GM19397 (cell line): ENCODE results near the gene TAX1BP1.

Experiments
- ATAC-seq: cut with Tn5 transposase; IDR thresholded peaks from one replicate; pipeline ENCODE4 v1.9.1; 2021; ENCODE audit warnings: mild to moderate bottlenecking, moderate library complexity; ENCODE audit not compliant: unreplicated experiment

The TAX1BP1 gene

GRCh38 chr7:27777662-27778061, 37.7 kb downstream of the TAX1BP1 start:
- ATAC-seq: no peak

- no peak for ATAC-seq
Measured at GRCh38 chr7:27779873-27780272, 39.9 kb downstream of the TAX1BP1 start.

DNA sequence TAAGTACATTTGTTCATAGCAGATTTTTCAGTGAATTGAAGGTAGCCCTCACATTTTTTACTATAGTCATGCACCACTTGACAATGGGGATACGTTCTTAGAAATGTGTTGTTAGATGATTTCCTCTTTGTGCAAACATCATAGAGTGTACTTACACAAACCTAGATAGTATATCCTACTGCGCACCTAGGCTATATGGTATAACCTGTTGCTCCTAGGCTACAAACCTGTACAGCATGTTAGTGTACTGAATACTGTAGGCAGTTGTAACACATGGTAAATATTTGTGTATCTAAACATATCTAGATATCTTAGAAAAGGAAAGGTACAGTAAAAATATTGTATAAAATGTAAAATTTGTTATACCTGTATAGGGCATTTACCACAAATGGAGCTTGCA, 41.2 kb downstream of the TAX1BP1 start:
- no peak for ATAC-seq

GRCh38 chr7:27782849-27783248, 42.9 kb downstream of the TAX1BP1 start:
- ATAC-seq: no peak

DNA sequence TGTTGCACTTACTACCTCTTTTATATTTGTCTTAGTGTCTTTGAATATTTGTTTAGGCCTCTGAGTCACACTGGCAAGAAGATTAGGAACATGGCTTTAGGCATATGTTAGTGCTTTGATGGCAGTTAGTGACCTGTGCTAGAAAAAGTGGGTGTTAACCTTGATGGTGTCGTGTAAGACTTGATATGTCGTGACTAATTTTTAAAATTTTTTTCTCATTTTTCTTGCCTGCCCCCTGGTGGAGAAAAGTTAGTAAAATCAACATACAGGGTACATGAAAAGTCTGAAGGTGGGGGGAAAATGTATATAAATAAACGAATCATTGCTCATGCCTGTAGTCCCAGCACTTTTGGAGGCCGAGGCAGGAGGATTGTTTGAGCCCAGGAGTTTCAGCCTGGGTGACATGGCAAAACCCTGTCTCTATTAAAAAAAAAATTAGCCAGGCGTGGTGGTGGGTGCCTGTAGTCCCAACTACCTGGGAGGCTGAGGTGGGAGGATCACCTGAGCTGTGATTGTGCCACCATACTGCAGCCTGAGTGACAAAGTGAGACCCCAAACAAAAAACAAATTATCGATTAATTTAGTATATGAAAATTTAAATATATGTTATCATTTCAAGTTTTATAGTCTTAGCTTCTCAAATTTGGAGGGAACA, 44.6 kb downstream of the TAX1BP1 start:
- no peak for ATAC-seq

DNA sequence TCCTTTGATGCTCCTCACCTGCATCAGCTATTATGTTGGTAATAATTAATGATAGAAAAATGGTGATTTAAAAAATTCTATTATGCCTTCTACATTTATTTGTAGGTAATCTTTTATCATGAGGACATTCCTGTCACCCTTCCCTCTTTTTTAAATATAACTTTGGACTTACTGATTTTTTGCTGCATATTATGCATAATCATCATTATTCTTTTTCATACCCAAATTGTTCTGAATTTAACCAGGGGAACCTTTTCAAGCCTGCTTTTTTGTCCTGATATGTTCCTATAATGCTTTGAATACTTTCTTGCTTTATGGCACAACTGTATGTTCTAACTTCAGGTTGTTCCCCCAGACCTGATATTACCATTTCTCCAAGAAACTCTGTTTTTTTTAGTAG, 48.5 kb downstream of the TAX1BP1 start:
- ATAC-seq: no peak

GRCh38 chr7:27793780-27794179, 53.8 kb downstream of the TAX1BP1 start:
- no peak for ATAC-seq

DNA sequence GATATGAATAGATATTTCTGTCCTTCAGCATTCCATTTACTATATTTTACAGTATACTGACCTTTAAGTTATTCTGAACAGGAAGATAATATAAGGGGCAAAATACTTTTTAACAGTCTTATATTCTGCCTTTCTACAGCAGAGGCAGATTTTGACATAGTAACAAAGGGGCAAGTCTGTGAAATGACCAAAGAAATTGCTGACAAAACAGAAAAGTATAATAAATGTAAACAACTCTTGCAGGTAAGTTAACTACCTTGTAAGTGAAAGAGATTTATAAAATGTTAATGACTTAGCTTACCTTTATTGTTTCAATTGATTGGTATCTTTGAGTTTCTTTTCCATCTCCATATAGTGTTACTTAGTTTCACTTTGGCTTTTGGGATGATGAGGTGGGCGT, 56.0 kb downstream of the TAX1BP1 start:
- ATAC-seq: no peak

- no peak for ATAC-seq
Measured at GRCh38 chr7:27799212-27799611, 59.2 kb downstream of the TAX1BP1 start.

- no peak for ATAC-seq
Measured at GRCh38 chr7:27802999-27803398, 63.0 kb downstream of the TAX1BP1 start.

DNA sequence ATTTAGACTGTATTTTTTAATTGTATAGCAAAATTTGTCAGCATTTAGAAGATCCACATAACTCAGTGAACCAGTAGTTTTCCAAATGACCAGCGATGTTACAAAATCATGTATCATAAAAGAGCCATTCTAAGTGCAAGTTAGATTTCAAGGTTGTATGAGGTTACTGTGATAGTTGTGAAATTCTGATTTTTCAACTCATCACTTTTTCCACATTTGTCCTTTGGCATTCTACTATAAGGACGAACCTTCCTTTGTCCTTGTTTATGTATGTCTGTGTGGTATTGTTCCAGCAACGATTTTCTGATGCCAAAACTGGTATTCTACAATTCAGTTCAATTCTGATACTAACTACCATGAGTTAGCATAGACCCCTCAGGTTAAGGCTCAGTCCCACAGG, 64.2 kb downstream of the TAX1BP1 start:
- ATAC-seq: no peak

GRCh38 chr7:27808626-27809025, 68.7 kb downstream of the TAX1BP1 start:
- ATAC-seq: no peak

DNA sequence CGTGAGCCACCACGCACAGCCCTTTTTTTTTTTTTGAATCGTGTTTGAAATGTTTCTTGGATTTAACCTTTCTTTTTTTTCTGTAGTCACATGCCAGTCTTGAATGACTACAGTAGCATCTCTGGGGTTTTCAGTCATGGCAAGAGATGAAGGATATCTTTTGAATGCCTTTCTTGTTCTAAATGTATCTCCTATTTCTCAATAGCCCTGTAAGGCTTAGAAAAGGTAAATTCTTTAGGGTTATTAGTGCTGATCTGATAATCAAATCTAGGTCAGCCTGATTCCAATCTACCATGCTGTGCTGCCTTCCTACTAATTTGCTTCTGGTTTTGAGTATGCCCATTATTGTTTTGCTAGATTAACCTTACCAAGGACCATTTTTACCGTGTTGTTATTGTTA, 70.2 kb downstream of the TAX1BP1 start:
- no peak for ATAC-seq

DNA sequence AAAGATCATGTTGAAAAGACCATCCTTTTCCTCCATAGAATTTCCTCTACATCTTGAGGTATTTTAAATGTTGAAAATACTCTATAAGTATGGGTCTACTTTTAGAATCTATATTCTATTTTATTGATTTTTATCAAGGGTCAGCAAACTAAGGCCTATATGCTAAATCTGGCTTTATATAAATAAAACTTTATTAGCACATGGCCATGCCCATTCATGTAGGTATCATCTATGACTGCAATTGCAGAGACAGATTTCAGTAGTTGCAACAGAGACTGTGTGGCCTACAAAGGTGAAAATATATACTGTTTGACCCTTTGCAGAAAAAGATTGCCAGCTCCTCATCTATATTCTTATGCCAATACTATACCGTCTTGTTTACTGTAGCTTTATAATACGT, 72.7 kb downstream of the TAX1BP1 start:
- ATAC-seq: no peak

GRCh38 chr7:27822245-27822644, 82.3 kb downstream of the TAX1BP1 start:
- ATAC-seq: no peak

- ATAC-seq: no peak
Measured at GRCh38 chr7:27825891-27826290, 85.9 kb downstream of the TAX1BP1 start.

DNA sequence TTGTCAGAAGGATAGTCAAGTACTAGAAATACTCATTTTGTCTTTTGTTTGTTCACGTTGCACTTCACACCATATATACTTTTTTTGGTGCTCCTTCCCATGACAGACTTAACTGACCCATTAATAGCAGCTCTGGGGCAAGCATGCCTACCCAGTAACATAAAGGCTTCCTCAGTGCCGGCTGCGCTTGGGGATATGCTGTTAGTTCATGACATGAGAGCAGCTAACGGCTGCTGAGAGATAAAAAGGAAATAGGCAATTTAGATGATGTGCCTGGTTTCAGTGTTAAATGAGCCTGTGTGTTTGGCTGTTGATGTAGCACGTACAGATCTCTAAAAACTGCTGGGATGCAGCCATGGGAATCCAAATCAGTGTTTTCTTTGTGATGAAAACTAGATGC, 86.4 kb downstream of the TAX1BP1 start:
- ATAC-seq: no peak

DNA sequence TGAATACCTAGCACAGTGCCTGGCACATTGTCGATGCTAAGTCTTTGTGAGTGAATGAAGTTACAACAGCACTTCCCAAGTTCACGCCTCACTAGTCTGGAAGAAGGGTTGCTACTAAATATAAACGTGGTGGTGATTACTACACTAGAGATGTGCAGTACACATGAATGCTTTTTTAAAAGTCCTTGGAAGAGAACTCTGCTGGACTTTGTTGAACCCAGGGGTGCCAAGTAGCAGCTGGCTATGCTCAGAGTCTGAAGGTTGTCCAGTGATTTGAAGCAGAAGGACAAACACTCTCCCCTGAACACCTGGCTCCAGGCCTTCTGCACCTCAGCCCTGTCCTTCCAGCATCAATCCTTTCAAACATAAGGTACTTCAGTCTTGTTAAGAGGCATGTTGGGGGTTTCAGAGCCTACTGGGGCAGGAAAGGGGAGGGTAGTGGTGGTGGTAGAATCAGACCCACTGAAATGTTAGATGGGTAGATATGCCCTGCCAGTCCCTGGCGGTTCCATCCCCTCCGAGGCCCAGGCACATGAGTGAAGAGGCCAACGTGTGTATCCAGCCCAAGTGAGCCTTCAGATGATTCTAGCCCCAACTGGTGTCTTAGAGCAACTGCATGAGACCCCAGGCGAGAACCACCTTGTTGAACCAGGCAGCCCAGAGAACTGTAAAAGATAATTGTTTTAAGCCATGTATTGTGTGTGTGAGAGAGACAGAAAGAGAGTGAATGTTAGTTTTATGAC, 94.4 kb downstream of the TAX1BP1 start:
- no peak for ATAC-seq

DNA sequence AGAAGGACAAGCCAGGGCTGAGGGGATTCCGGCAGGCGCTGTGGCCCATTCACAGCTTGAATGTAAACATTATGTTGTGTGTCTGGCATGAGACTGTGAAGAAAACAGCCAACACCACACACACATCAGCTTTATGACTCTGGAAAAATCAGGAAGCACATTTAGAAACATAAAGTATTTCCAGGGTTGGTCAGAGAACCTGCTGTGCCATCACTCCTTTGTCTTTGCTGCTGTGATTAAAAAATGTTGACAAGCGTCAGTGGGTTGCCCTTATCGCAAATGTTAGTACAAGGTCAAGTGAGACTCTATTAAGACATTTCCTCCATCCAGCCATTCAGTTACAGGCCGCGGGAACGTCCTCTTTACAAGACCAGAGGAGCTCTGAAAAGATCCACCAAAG, 95.4 kb downstream of the TAX1BP1 start:
- ATAC-seq: no peak

DNA sequence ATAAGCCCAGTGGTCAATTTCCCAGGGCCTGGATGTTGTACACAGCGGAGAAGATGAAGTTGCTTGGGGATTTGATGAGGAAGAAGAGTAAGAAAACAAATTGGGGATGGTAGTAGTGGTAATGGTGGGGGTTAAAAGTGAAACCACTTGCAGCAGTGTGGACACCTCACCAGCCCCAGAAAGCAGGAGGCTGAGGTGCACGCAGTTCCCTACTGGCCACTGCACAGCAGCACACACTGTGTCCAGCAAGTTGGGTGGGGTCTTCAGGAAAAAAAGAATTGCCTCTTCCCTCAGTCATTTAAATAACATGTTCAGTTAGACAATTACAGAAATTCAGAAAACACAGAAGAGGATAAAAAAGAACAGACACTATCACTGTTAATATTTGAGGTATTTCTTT, 96.6 kb downstream of the TAX1BP1 start:
- ATAC-seq: no peak

DNA sequence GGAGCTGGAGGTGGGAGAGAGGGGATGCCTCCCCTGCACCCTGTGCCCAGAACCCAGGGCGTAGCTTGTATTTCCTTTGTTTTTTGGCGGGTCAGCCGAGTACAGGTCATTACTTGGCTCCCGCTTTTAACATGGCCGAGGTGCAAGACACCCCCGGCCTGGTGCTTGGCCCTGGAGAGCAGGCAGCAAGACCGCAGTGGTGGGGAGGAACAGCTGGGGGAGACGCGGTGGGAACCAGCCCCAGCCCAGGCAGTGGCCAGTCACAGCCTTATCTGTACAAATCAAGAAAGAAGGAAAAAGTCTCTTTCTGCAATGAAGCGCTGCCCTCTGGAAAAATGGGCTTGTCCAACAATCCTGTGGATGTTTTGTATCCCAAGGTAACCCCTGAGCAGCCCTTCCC, 99.1 kb downstream of the TAX1BP1 start:
- no peak for ATAC-seq

GRCh38 chr7:27840313-27840712, 100.4 kb downstream of the TAX1BP1 start:
- ATAC-seq: no peak
